ENCODE data around the gene TRPM8.

Gene TRPM8

GRCh38 chr2:233944269-233944668, 27.1 kb downstream of the TRPM8 start:
- no peak for TF ChIP-seq CTCF (conservative IDR thresholded peaks at IDR 0.05; ENCODE audit: control insufficient read depth, insufficient read depth, low read depth, low read length)
- H3K4me3 ChIP-seq (ENCODE audit: control insufficient read depth, low read depth, low read length), result no peak overlapping the region
- no peak for DNase-seq (ENCODE audit: low read depth)

- no peak for DNase-seq (ENCODE audit: low read depth)
- H3K4me3 ChIP-seq (ENCODE audit: control insufficient read depth, low read depth, low read length), result no peak overlapping the region
Measured at GRCh38 chr2:233944722-233945121, 27.5 kb downstream of the TRPM8 start.

GRCh38 chr2:233945146-233945545, 28.0 kb downstream of the TRPM8 start:
- no peak for DNase-seq (ENCODE audit: low read depth)
- no peak for TF ChIP-seq CTCF (conservative IDR thresholded peaks at IDR 0.05; ENCODE audit: control insufficient read depth, insufficient read depth, low read depth, low read length)
- H3K4me3 ChIP-seq (ENCODE audit: control insufficient read depth, low read depth, low read length), result no peak overlapping the region

More at GRCh38 chr2:233944722-233945121, 27.5 kb downstream of the TRPM8 start:
- no peak for TF ChIP-seq CTCF (conservative IDR thresholded peaks at IDR 0.05; ENCODE audit: control insufficient read depth, insufficient read depth, low read depth, low read length)

GRCh38 chr2:233950078-233950825, 33.1 kb downstream of the TRPM8 start:
- no peak for TF ChIP-seq CTCF (conservative IDR thresholded peaks at IDR 0.05; ENCODE audit: control insufficient read depth, insufficient read depth, low read depth, low read length)
- no peak for DNase-seq (ENCODE audit: low read depth)

GRCh38 chr2:233952335-233952734, 35.2 kb downstream of the TRPM8 start:
- H3K4me3 ChIP-seq (ENCODE audit: control insufficient read depth, low read depth, low read length), result no peak overlapping the region
- no peak for DNase-seq (ENCODE audit: low read depth)
- TF ChIP-seq CTCF (conservative IDR thresholded peaks at IDR 0.05; ENCODE audit: control insufficient read depth, insufficient read depth, low read depth, low read length), result no peak

More at GRCh38 chr2:233950078-233950825, 33.1 kb downstream of the TRPM8 start:
- no peak overlapping the region for H3K4me3 ChIP-seq (ENCODE audit: control insufficient read depth, low read depth, low read length)

- no peak overlapping the region for H3K4me3 ChIP-seq (ENCODE audit: control insufficient read depth, low read depth, low read length)
- no peak for TF ChIP-seq CTCF (conservative IDR thresholded peaks at IDR 0.05; ENCODE audit: control insufficient read depth, insufficient read depth, low read depth, low read length)
- no peak for DNase-seq (ENCODE audit: low read depth)
Measured at GRCh38 chr2:233953087-233953801, 36.1 kb downstream of the TRPM8 start.

Data from fibroblast of mammary gland (primary cell).